ENCODE measurements around the gene RAB15. TPM values are rescaled to one million over a fixed set of nuclear protein-coding genes. Genes with fewer than 3 reads are reported as not detected.

The RAB15 gene
- total and polyA plus RNA-seq, 9 of the 15 experiments (the other 6 are each of a cell fraction or from before 2014, with no cell fraction given), result 0.09 to 0.30 (median 0.16) TPM; not detected in 2

DNA sequence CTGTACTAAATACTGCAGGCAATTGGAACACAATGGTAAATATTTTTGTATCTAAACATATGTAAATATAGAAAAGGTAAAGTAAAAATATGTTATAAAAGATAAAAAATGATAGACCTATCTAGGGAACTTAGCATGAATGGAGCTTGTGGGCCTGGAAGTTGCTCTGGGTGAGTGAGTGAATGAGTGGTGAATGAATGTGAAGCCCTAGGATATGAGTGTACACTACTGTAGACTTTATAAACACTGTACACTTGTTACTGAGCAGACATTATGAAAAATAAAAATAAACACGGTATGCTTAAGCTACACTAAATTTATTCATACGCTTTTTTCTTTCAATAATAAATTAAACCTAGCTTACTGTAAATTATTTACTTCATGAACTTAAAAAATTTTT lies 22.4 kb upstream of the RAB15 start:
- 75% methylated on average over 2 of the region's 2 CpGs for WGBS (ENCODE audit: insufficient coverage, low coverage, missing lambda C conversion rate)
- Histone ChIP-seq H3K36me3 (ENCODE audit: control insufficient read depth, insufficient read depth, low read length) (no peaks in the 10 kb centered on the region), H3K4me2 (ENCODE audit: insufficient read depth, low read length) (no peak overlapping the region), H3K27ac (ENCODE audit: extremely low read depth, low read depth, low read length) (no peak overlapping the region), H3K27me3 (ENCODE audit: control insufficient read depth in 2 of 2, insufficient read depth in 2 of 2, low read length in 2 of 2) (no peaks in the 10 kb centered on the region), H3K9me3 (replicated peaks; ENCODE audit: control insufficient read depth, insufficient read depth, low read depth, low read length) (no peaks in the 10 kb centered on the region), H3K79me2 (ENCODE audit: control insufficient read depth, insufficient read depth, low read length) (peaks cover 20% of the 10 kb centered on the region; the same call in 2 of the 3 replicates), H3K4me3 (no peak overlapping the region), H4K20me1 (replicated peaks; ENCODE audit: control insufficient read depth, insufficient read depth, low read length) (no peaks in the 10 kb centered on the region), H3K9ac (ENCODE audit: insufficient read depth in 1 of 2, low read depth in 2 of 2, low read length in 2 of 2) (no peak overlapping the region), H3K4me1 (replicated peaks in 1 of 2; ENCODE audit: control insufficient read depth in 2 of 2, insufficient read depth in 2 of 2, low read length in 2 of 2) (no peaks in the 10 kb centered on the region; a peak in 1 of 5 replicates), H2AFZ (ENCODE audit: low read depth, low read length) (no peak overlapping the region), H3K9me1 (ENCODE audit: control insufficient read depth, insufficient read depth, low read length) (no peaks in the 10 kb centered on the region)
- in situ Hi-C loops (cut with MboI), result no loop called here
- ATAC-seq (no peak), DNase-seq (ENCODE audit: extremely low read depth in 1 of 4, low spot score in 3 of 4) (no peak), FAIRE-seq (no peak)
- no TSS peak for BruUV-seq (replicated peaks)
- intact Hi-C loops (cut with micrococcal nuclease), result no loop called here
- ChIA-PET POLR2A (interaction anchor here (1.1 kb wide), 1 partner anchor 10 kb away, joined by 3 read pairs; no protein-coding TSS in a partner anchor), CTCF (ENCODE audit: low intra/inter-chr PET ratio) (no interaction called here)
- TF ChIP-seq, protein P1, sequence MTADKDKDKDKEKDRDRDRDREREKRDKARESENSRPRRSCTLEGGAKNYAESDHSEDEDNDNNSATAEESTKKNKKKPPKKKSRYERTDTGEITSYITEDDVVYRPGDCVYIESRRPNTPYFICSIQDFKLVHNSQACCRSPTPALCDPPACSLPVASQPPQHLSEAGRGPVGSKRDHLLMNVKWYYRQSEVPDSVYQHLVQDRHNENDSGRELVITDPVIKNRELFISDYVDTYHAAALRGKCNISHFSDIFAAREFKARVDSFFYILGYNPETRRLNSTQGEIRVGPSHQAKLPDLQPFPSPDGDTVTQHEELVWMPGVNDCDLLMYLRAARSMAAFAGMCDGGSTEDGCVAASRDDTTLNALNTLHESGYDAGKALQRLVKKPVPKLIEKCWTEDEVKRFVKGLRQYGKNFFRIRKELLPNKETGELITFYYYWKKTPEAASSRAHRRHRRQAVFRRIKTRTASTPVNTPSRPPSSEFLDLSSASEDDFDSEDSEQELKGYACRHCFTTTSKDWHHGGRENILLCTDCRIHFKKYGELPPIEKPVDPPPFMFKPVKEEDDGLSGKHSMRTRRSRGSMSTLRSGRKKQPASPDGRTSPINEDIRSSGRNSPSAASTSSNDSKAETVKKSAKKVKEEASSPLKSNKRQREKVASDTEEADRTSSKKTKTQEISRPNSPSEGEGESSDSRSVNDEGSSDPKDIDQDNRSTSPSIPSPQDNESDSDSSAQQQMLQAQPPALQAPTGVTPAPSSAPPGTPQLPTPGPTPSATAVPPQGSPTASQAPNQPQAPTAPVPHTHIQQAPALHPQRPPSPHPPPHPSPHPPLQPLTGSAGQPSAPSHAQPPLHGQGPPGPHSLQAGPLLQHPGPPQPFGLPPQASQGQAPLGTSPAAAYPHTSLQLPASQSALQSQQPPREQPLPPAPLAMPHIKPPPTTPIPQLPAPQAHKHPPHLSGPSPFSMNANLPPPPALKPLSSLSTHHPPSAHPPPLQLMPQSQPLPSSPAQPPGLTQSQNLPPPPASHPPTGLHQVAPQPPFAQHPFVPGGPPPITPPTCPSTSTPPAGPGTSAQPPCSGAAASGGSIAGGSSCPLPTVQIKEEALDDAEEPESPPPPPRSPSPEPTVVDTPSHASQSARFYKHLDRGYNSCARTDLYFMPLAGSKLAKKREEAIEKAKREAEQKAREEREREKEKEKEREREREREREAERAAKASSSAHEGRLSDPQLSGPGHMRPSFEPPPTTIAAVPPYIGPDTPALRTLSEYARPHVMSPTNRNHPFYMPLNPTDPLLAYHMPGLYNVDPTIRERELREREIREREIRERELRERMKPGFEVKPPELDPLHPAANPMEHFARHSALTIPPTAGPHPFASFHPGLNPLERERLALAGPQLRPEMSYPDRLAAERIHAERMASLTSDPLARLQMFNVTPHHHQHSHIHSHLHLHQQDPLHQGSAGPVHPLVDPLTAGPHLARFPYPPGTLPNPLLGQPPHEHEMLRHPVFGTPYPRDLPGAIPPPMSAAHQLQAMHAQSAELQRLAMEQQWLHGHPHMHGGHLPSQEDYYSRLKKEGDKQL (CRISPR knock-in tag; IDR thresholded peaks at IDR 0.05; ENCODE audit: borderline replicate concordance), result no peak
